HEK293T (cell line): Measurements from ENCODE around the gene TES.

Experiments
- ARNT ChIP-seq: fragments of 450-650 bp; IDR thresholded peaks from 2 replicates; pipeline ENCODE4 v1.6.1; 2017; ENCODE audit warnings: mild to moderate bottlenecking
- BHLHE40 ChIP-seq: fragments of 450-650 bp; IDR thresholded peaks from 2 replicates; pipeline ENCODE4 v1.6.1; 2016; ENCODE audit warnings: mild to moderate bottlenecking, moderate library complexity, borderline replicate concordance
- CTBP1 ChIP-seq: fragments of 450-650 bp; IDR thresholded peaks from 2 replicates; pipeline ENCODE4 v1.6.1; 2016; ENCODE audit warnings: borderline replicate concordance
- ELF4 ChIP-seq: fragments of 450-650 bp; IDR thresholded peaks from 2 replicates; pipeline ENCODE4 v1.6.1; 2017; ENCODE audit warnings: antibody characterized with exemption
- FOXA1 ChIP-seq: fragments of 450-650 bp; IDR thresholded peaks from 2 replicates; pipeline ENCODE4 v1.6.1; 2016; ENCODE audit warnings: mild to moderate bottlenecking
- FOXK2 ChIP-seq: fragments of 450-650 bp; IDR thresholded peaks from 2 replicates; pipeline ENCODE4 v1.6.1; 2016; ENCODE audit warnings: mild to moderate bottlenecking
- FOXM1 ChIP-seq: fragments of 450-650 bp; IDR thresholded peaks from 2 replicates; pipeline ENCODE4 v1.6.1; 2017; ENCODE audit warnings: mild to moderate bottlenecking, borderline replicate concordance
- LEF1 ChIP-seq: fragments of 450-650 bp; IDR thresholded peaks from 2 replicates; pipeline ENCODE4 v1.6.1; 2017; ENCODE audit warnings: mild to moderate bottlenecking, borderline replicate concordance
- NFRKB ChIP-seq: fragments of 450-650 bp; IDR thresholded peaks from 2 replicates; pipeline ENCODE4 v1.6.1; 2016; ENCODE audit warnings: mild to moderate bottlenecking, moderate library complexity
- SP1 ChIP-seq: fragments of 450-650 bp; IDR thresholded peaks from 2 replicates; pipeline ENCODE4 v1.6.1; 2017
- SUZ12 ChIP-seq: fragments of 450-650 bp; IDR thresholded peaks from 2 replicates; pipeline ENCODE4 v1.6.1; 2016; ENCODE audit warnings: mild to moderate bottlenecking
- ZNF384 ChIP-seq: fragments of 450-650 bp; IDR thresholded peaks from 2 replicates; pipeline ENCODE4 v1.6.1; 2016
- TF ChIP-seq, protein P1 (sequence below): fragments of 450-650 bp; IDR thresholded peaks from 2 replicates; pipeline ENCODE4 v1.6.1; 2016

DNA sequence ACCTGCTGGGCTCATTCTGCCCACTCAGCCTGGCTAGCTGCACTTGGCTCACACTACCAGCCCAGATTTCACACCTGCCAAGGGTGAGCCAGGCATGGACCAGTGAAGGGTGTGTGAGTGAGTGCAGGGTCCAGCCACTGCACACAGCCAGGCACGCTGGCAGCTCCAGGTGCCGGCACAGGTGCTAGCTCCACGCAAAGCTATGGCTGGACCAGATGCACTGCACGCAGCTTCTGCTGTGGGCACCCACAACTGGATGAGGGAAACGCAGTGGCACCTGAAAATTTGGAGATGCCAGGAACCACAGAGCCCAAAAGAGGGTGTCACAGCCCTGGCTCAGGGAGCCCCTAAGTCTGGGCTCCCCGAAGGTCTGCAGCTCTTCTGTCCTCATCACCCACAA lies 24.9 kb upstream of the TES start:
- TF ChIP-seq CTBP1 (no peak), ARNT (no peak), SP1 (no peak), FOXK2 (no peak), BHLHE40 (no peak), NFRKB (no peak), FOXA1 (no peak), ZNF384 (no peak), SUZ12 (no peak), FOXM1 (no peak), ELF4 (no peak), LEF1 (no peak)
- TF ChIP-seq, protein P1, sequence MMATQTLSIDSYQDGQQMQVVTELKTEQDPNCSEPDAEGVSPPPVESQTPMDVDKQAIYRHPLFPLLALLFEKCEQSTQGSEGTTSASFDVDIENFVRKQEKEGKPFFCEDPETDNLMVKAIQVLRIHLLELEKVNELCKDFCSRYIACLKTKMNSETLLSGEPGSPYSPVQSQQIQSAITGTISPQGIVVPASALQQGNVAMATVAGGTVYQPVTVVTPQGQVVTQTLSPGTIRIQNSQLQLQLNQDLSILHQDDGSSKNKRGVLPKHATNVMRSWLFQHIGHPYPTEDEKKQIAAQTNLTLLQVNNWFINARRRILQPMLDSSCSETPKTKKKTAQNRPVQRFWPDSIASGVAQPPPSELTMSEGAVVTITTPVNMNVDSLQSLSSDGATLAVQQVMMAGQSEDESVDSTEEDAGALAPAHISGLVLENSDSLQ, result no peak
